ENCODE results near the gene TECPR2. TPM values are rescaled to one million over a fixed set of nuclear protein-coding genes. Genes with fewer than 3 reads are reported as not detected.
A peak's percentile ranks its signal among the peaks of the same experiment; 100 is the strongest.

Gene TECPR2
- polyA plus RNA-seq, 1 donor (not counting 4 experiments of a cell fraction or from before 2014, with no cell fraction given) = 8.3 TPM

- Histone ChIP-seq H3K9ac (ENCODE audit: control insufficient read depth, extremely low read depth, insufficient read depth, low read length) (peak overlapping the region; percentile 81), H3K79me2 (ENCODE audit: control insufficient read depth, insufficient read depth, low read length) (no peaks in the 10 kb centered on the region), H4K20me1 (ENCODE audit: control insufficient read depth, extremely low read depth, insufficient read depth, low read length) (no peaks in the 10 kb centered on the region), H3K9me1 (ENCODE audit: control insufficient read depth, extremely low read depth, insufficient read depth, low read length) (no peaks in the 10 kb centered on the region), H3K9me3 (ENCODE audit: control insufficient read depth, low read depth, low read length) (no peaks in the 10 kb centered on the region), H3K27ac (ENCODE audit: control insufficient read depth, insufficient read depth, low read length) (peak overlapping the region; percentile 87), H3K27me3 (ENCODE audit: control insufficient read depth, extremely low read depth, insufficient read depth, low read length) (no peaks in the 10 kb centered on the region), H3K36me3 (ENCODE audit: control insufficient read depth in 2 of 2, extremely low read depth in 1 of 2, insufficient read depth in 2 of 2, low read length in 2 of 2) (peaks cover 3 to 4% of the 10 kb centered on the region in 2 experiments), H3K4me2 (ENCODE audit: control insufficient read depth, extremely low read depth, insufficient read depth, low read depth, low read length) (peak overlapping the region; percentile 95), H3K4me1 (ENCODE audit: control insufficient read depth, extremely low read depth, insufficient read depth, low read length) (peaks cover 17% of the 10 kb centered on the region), H2AFZ (ENCODE audit: control insufficient read depth, low read length) (peak overlapping the region; percentile 20), H3K4me3 (ENCODE audit: control insufficient read depth in 2 of 3, extremely low read depth in 1 of 3, insufficient read depth in 2 of 3, low read depth in 1 of 3, low read length in 3 of 3) (peak overlapping the region; percentile 57 to 68 (median 62))
- no peak for DNase-seq (ENCODE audit: low read depth, low spot score)
- dilution Hi-C loops (cut with MboI; ENCODE audit: extremely low pct_ligation_motif_present, low sequenced_read_pairs) = no loop called here
- TF ChIP-seq EZH2 (IDR thresholded peaks at IDR 0.05; ENCODE audit: low read length) (no peak), CTCF (optimal IDR thresholded peaks at IDR 0.05 in 1 of 3, IDR thresholded peaks at IDR 0.05 in 1 of 3, conservative IDR thresholded peaks at IDR 0.05 in 1 of 3; ENCODE audit: extremely low read depth in 1 of 3, insufficient read depth in 2 of 3, low read length in 3 of 3) (no peak)
- no peak for FAIRE-seq
These were observed 146.3 kb downstream of the TECPR2 start for GRCh38 chr14:102508774-102509745.

- no peaks in the 10 kb centered on the region for H4K20me1 ChIP-seq (ENCODE audit: control insufficient read depth, extremely low read depth, insufficient read depth, low read length)
- H3K9me1 ChIP-seq (ENCODE audit: control insufficient read depth, extremely low read depth, insufficient read depth, low read length) = no peaks in the 10 kb centered on the region
- peaks cover 3% of the 10 kb centered on the region in 2 experiments for H3K36me3 ChIP-seq (ENCODE audit: control insufficient read depth in 2 of 2, extremely low read depth in 1 of 2, insufficient read depth in 2 of 2, low read length in 2 of 2)
- FAIRE-seq (no peak), DNase-seq (ENCODE audit: low read depth, low spot score) (no peak)
- peak within 1 kb of the TSS; percentile 73 for H2AFZ ChIP-seq (ENCODE audit: control insufficient read depth, low read length)
- peaks cover 17% of the 10 kb centered on the region for H3K4me1 ChIP-seq (ENCODE audit: control insufficient read depth, extremely low read depth, insufficient read depth, low read length)
- peak within 1 kb of the TSS; percentile 87 for H3K27ac ChIP-seq (ENCODE audit: control insufficient read depth, insufficient read depth, low read length)
- peak within 1 kb of the TSS; percentile 81 for H3K9ac ChIP-seq (ENCODE audit: control insufficient read depth, extremely low read depth, insufficient read depth, low read length)
- H3K4me3 ChIP-seq (ENCODE audit: control insufficient read depth in 2 of 3, extremely low read depth in 1 of 3, insufficient read depth in 2 of 3, low read depth in 1 of 3, low read length in 3 of 3) = peak within 1 kb of the TSS; percentile 57 to 68 (median 63)
- dilution Hi-C loops (cut with MboI; ENCODE audit: extremely low pct_ligation_motif_present, low sequenced_read_pairs) = no loop called here
- peak within 1 kb of the TSS; percentile 95 for H3K4me2 ChIP-seq (ENCODE audit: control insufficient read depth, extremely low read depth, insufficient read depth, low read depth, low read length)
- no peaks in the 10 kb centered on the region for H3K79me2 ChIP-seq (ENCODE audit: control insufficient read depth, insufficient read depth, low read length)
- no peaks in the 10 kb centered on the region for H3K27me3 ChIP-seq (ENCODE audit: control insufficient read depth, extremely low read depth, insufficient read depth, low read length)
- TF ChIP-seq EZH2 (IDR thresholded peaks at IDR 0.05; ENCODE audit: low read length) = no peak
- no peaks in the 10 kb centered on the region for H3K9me3 ChIP-seq (ENCODE audit: control insufficient read depth, low read depth, low read length)
These were observed 147.2 kb downstream of the TECPR2 start, which contains the start of gene ANKRD9 for GRCh38 chr14:102509746-102510615. Gene ANKRD9 (minus strand): TSS chr14:102509776. CDS start chr14:102507889, 1,887 bp downstream.
